OCI-LY7 (cell line): ENCODE results near the gene CIITA.

Experiments
- EZH2phosphoT487 ChIP-seq: fragments of 200-600 bp; sonication (generic); IDR thresholded peaks from 2 replicates; pipeline ENCODE4 v1.6.1; 2018; ENCODE audit warnings: low read depth, borderline replicate concordance, mild to moderate bottlenecking, mixed run types, antibody characterized with exemption, low read length, moderate library complexity, mixed read lengths
- TF ChIP-seq, protein P1 (sequence below): fragments of 200-600 bp; sonication (generic); conservative IDR thresholded peaks from 2 replicates; pipeline ENCODE4 v1.5.1; 2014; ENCODE audit warnings: mild to moderate bottlenecking, antibody characterized with exemption, low read length, moderate library complexity, mixed read lengths

DNA sequence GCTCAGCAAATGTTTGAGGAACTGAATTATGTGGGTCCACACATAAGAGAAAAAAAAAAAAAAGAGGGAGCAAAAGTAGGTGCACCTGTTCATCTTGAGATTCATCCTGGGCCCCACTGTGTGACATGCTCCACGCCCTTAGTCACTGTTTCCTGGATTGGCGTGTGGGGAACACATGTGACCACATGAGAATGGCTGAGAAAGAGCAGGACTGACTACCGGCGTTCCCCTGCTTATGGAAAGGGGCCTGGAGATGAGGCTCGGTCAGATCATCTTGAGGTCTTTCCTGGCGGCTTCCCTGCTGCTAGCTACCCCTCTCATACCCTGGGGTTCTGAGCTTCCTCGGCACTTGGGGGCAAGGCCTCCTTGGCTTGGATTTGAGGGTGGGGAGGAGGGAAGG lies 61.3 kb downstream of the CIITA start:
- TF ChIP-seq, protein P1, sequence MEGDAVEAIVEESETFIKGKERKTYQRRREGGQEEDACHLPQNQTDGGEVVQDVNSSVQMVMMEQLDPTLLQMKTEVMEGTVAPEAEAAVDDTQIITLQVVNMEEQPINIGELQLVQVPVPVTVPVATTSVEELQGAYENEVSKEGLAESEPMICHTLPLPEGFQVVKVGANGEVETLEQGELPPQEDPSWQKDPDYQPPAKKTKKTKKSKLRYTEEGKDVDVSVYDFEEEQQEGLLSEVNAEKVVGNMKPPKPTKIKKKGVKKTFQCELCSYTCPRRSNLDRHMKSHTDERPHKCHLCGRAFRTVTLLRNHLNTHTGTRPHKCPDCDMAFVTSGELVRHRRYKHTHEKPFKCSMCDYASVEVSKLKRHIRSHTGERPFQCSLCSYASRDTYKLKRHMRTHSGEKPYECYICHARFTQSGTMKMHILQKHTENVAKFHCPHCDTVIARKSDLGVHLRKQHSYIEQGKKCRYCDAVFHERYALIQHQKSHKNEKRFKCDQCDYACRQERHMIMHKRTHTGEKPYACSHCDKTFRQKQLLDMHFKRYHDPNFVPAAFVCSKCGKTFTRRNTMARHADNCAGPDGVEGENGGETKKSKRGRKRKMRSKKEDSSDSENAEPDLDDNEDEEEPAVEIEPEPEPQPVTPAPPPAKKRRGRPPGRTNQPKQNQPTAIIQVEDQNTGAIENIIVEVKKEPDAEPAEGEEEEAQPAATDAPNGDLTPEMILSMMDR: no peak
- TF ChIP-seq EZH2phosphoT487: no peak
